ENCODE measurements around the gene AKT1S1. TPM values are rescaled to one million over a fixed set of nuclear protein-coding genes. Genes with fewer than 3 reads are reported as not detected.

Gene AKT1S1
- total and polyA plus RNA-seq, 5 experiments from 2014 or later, result 2.6 to 30.4 (median 4.5) TPM

DNA sequence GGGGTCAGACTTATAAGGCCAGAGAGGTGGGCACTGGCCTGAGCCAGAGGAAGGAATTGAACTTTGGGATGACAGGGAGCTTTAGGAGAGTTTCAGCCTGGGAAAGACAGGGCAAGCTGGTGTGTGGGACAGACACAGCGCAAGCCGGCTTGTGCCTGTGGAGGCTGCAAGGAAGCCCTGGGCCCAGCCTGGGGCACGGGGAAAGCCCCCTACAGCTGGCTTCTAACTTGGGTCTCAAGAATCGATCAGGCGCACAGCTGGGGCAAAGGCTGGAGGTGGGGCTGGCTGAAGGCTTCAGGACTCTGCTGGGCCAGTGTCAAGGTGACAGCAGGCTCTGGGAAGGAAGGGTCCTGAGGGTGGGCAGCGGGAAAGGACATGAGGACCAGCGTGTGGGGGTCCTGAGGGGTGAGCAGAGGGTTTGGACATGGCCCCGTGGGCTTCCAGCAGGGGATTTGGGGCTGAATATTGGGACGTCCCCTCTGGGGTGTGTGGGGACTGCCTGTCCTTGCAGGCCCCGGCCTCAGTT is 23.2 kb downstream of the AKT1S1 start:
- H3K36me3 Mint-ChIP-seq, result peaks cover 0 to 18% (median 3%) of the 10 kb centered on the region in 3 donors
- H3K4me1 Mint-ChIP-seq, result peaks cover 19 to 34% (median 25%) of the 10 kb centered on the region in 4 donors
- no peaks in the 10 kb centered on the region for H3K27me3 Mint-ChIP-seq
- H3K4me3 Mint-ChIP-seq, result peak overlapping the region in 7 of 10 donors; percentile 41 to 82 (median 58)
- POLR2A ChIA-PET, result interaction anchor here (0.6 to 9.1 kb wide), 2 partner anchors 12 to 318 kb away, joined by 3 to 137 read pairs; partner anchors contain the start of gene PNKP
- peak overlapping the region in 5 of 10 donors; percentile 34 to 79 (median 66) for H3K27ac Mint-ChIP-seq
- ATAC-seq (no peak), DNase-seq (no peak)
- H3K9me3 Mint-ChIP-seq, result peaks cover 0 to 4% (median 0%) of the 10 kb centered on the region in 9 donors

DNA sequence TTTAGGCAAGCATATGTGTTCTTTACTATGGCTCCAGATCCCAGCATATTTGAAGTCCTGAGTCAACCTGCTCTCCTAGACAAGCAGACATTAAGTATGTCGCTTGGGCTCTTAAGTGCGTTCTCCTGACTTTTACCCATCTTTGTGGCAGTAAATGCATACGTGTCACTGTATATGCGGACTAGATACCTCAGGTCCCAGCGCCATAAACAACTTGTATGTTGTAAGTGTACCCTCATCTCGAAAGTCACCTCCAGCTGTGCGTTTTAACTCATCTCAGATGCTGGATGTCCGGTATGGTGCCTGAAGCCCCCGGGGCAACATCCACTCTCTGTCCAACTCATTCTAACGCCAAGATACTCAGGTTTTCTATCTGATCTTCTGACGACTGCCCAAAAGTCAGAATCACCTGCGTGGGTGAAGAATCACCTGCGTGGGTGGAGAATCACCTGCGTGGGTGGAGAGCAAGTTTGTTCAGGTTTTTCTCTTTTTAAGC is 24.5 kb downstream of the AKT1S1 start:
- DNase-seq (no peak), ATAC-seq (no peak)
- H3K4me3 Mint-ChIP-seq, result peak overlapping the region; percentile 78 to 94 (median 89)
- H3K36me3 Mint-ChIP-seq, result peaks cover 0 to 11% (median 3%) of the 10 kb centered on the region in 3 donors
- H3K9me3 Mint-ChIP-seq, result peaks cover 0 to 5% (median 0%) of the 10 kb centered on the region in 9 donors
- no peaks in the 10 kb centered on the region for H3K27me3 Mint-ChIP-seq
- H3K27ac Mint-ChIP-seq, result peak overlapping the region; percentile 25 to 94 (median 90)
- peaks cover 19 to 43% (median 31%) of the 10 kb centered on the region in 4 donors for H3K4me1 Mint-ChIP-seq
- POLR2A ChIA-PET, result interaction anchor here (3.7 to 9.1 kb wide), 2 partner anchors 13 to 23 kb away, joined by 53 to 137 read pairs; partner anchors contain the start of genes AKT1S1, PNKP and TBC1D17

DNA sequence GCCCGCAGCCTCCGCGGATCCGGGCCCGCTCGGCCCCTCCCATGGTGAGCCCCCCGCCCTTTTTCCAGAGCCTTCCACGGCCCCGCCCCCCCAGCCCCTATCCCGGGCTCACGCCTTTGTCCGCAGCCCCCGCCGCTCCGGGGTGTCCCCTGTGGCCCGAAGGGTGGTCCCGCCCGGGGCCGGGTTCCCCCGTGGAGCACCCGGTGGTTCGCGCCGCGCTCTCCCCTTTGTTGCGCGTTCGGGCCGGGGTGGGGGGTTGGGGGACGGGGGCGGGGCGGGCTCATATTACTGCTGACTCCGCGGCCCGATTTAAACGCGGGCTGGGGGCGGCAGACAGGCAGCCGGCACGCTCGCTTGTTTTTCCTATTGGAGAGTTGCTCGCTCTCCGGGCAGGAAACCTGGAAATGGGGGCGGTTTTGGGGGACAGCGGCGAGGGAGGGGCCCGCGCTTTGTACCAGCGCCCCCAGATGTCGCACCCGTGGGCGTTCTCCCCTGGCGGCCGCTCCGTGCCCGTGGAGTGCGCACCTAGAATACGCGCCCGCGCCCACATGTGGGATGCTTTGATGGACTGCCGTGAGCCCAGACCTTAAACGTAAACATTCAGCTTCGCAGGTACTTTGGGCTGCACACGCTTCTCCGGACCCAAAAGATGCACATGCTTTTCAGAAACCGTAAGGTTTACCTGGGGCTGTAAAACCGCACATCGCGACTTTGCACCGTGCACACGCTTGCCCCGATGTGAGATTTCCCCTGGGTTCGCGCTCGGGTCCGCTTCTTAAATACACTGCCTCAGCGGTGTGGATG is 25.5 kb downstream of the AKT1S1 start:
- peak; percentile 21 to 24 for ATAC-seq
- Mint-ChIP-seq H3K27me3 (no peaks in the 10 kb centered on the region), H3K4me1 (peaks cover 19 to 44% (median 31%) of the 10 kb centered on the region in 4 donors), H3K9me3 (peaks cover 0 to 5% (median 0%) of the 10 kb centered on the region in 9 donors), H3K36me3 (peaks cover 0 to 6% (median 3%) of the 10 kb centered on the region in 3 donors), H3K27ac (peak overlapping the region; percentile 80 to 94 (median 90)), H3K4me3 (peak overlapping the region; percentile 78 to 94 (median 89))
- DNase-seq, result peak in 6 of 10 donors; percentile 27 to 51 (median 40)
- POLR2A ChIA-PET, result interaction anchor here (1.1 to 9.1 kb wide), 9 partner anchors 14 to 134 kb away, joined by 3 to 137 read pairs (median 16); partner anchors contain the start of genes AKT1S1, AP2A1, FUZ and MED25

DNA sequence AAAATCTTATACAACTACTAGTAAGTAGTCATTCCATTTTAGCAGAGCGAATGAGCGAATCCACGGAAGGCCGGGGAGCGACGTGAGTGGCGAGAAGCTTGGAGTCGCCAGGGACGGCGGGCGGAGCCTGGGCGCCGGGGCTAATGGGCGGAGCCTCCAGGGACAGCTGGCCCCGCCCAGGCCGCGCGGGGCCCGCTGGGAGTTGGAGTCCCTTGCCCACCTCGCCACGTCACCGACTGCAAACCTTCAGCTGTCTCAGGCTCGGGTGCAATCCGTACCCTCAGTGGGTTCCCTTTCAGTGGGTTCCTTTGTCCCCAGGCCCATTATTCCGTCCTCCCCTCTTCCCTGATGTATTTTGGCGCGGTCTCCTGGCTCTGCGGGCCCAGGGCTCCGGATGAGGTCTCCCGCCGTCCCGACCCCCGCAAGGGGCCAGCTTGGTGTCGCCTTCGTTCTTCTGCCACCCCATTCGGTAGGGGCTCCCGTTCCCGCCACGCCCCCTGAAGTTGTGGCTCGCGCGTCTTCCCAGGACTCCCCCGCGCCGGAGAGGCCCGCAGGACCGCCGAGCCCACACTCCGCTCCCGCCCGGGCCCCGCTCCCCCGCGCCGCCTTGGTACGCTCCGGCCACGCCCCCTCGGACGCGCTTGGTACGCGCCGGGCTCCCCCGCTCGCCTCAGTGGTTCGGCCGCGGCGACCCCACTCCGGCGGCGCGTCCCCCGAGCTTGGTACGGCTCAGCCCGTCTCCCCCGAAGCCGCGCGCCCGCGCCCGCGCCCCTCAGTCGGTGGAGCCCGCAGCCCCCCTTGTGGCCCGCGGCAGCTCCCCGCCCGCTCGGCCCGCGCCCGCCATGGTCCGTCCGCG is 26.4 kb downstream of the AKT1S1 start, which contains the start of gene PTOV1:
TSS of gene PTOV1 (plus strand) at position 673 of the 856 bp plus-strand sequence.
- POLR2A ChIA-PET, result interaction anchor here (0.5 to 9.1 kb wide), 16 partner anchors 13 to 1212 kb away, joined by 3 to 137 read pairs (median 4); partner anchors contain the start of genes AKT1S1, AP2A1, CA11 and FUZ
- Mint-ChIP-seq H3K27me3 (no peaks in the 10 kb centered on the region), H3K27ac (peak within 1 kb of the TSS; percentile 83 to 99 (median 97)), H3K4me3 (peak within 1 kb of the TSS; percentile 88 to 97 (median 92)), H3K4me1 (peaks cover 19 to 44% (median 31%) of the 10 kb centered on the region in 4 donors), H3K36me3 (peaks cover 0 to 5% (median 3%) of the 10 kb centered on the region in 3 donors), H3K9me3 (peaks cover 0 to 5% (median 0%) of the 10 kb centered on the region in 9 donors)
- DNase-seq (peak; percentile 82 to 93 (median 88)), ATAC-seq (peak; percentile 74 to 89)

DNA sequence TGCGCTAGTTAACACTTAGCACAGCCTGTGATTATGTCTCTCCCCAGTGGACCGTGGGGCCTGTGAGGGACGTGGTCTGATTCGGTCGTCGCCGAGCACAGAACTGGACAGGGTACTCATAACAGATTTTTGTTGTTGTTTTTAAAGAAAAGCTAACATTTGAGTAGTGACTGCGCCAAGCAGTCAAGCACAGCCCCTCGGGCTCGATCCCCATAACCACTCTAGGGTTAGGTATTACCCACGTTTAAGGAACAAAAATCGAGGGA is 27.0 kb downstream of the AKT1S1 start:
- ATAC-seq, result no peak
- Mint-ChIP-seq H3K36me3 (peaks cover 0 to 3% (median 0%) of the 10 kb centered on the region in 3 donors), H3K4me1 (peaks cover 19 to 44% (median 29%) of the 10 kb centered on the region in 4 donors), H3K27me3 (no peaks in the 10 kb centered on the region), H3K9me3 (peaks cover 0 to 5% (median 0%) of the 10 kb centered on the region in 9 donors), H3K4me3 (peak overlapping the region; percentile 86 to 97 (median 92)), H3K27ac (peak overlapping the region; percentile 83 to 99 (median 97))
- POLR2A ChIA-PET, result interaction anchor here (0.5 to 9.1 kb wide), 13 partner anchors 16 to 1212 kb away, joined by 3 to 137 read pairs (median 6); partner anchors contain the start of genes AKT1S1, AP2A1, CA11 and FUZ
- DNase-seq, result no peak

DNA sequence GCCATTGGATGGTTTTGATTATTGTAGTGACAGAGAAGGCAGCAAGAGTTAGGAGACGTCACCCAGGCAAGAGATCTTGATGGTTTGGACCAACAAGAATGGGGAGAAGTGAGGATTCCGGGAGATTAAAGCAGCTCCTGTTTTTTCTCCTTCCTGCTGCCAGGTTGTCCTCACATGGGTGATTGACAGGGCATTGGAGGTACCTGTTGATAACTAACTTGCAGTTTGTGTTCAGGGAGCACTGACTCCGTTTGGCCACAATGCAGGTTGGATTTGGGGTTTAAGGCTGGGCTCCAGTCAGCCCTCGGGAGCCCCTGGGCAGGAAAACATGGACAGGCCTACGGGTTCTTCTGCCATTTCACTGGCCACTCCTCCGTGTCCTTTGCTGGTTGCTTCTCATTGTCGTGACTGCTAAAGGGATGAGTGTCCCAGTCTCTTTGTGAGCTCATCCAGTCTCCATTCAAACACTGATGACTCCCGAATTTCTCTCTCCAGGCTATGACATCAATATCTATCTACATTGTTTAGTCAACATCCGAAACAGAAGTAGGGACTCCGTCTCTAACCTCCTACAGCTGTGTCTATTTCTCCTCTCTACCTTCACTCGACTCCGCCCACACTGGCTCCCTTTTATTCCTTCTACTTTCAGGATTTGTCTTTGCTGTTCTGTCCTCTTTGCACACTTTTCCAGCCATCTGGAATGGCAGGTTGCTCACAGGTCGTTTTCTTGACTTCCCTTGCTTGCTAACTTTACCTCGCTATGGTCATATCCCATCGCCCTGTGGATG is 27.5 kb downstream of the AKT1S1 start:
- no peak for DNase-seq
- no peak for ATAC-seq
- POLR2A ChIA-PET, result interaction anchor here (0.9 to 9.1 kb wide), 9 partner anchors 16 to 1211 kb away, joined by 3 to 137 read pairs (median 16); partner anchors contain the start of genes AKT1S1, CA11, FUZ and MED25
- peak overlapping the region; percentile 83 to 99 (median 97) for H3K27ac Mint-ChIP-seq
- H3K27me3 Mint-ChIP-seq, result no peaks in the 10 kb centered on the region
- peaks cover 19 to 47% (median 29%) of the 10 kb centered on the region in 4 donors for H3K4me1 Mint-ChIP-seq
- peaks cover 0 to 5% (median 0%) of the 10 kb centered on the region in 9 donors for H3K9me3 Mint-ChIP-seq
- peak overlapping the region; percentile 86 to 97 (median 92) for H3K4me3 Mint-ChIP-seq
- peaks cover 0 to 3% (median 0%) of the 10 kb centered on the region in 3 donors for H3K36me3 Mint-ChIP-seq

DNA sequence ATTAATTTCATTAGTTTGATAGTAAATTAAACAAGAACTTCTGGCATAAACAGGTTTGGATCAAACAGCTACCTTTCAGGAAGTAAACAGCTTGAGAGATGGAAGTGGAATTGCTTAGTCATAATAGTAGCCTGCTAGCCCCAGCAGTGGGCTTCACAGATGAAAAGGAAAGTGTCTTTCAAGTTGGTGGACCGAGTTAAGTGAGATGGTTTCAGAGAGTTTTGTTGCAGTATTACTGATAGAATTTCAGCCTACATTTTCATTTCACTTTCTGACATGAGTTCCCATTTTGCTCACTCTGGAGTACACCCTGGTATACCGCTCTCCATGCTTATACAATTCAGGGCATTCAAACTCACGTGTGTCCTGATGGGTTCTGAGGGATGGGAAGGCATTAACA is 28.2 kb downstream of the AKT1S1 start:
- ATAC-seq, result no peak
- Mint-ChIP-seq H3K4me3 (peak overlapping the region in 9 of 10 donors; percentile 20 to 81 (median 62)), H3K9me3 (peaks cover 0 to 5% (median 0%) of the 10 kb centered on the region in 9 donors), H3K27me3 (no peaks in the 10 kb centered on the region), H3K36me3 (peaks cover 0 to 3% (median 0%) of the 10 kb centered on the region in 3 donors), H3K27ac (peak overlapping the region in 3 of 10 donors; percentile 13 to 48 (median 39)), H3K4me1 (peaks cover 19 to 50% (median 29%) of the 10 kb centered on the region in 4 donors)
- DNase-seq, result no peak
- POLR2A ChIA-PET, result interaction anchor here (1.0 to 9.1 kb wide), 5 partner anchors 11 to 30 kb away, joined by 3 to 137 read pairs (median 5); partner anchors contain the start of genes AKT1S1, PNKP and TBC1D17

DNA sequence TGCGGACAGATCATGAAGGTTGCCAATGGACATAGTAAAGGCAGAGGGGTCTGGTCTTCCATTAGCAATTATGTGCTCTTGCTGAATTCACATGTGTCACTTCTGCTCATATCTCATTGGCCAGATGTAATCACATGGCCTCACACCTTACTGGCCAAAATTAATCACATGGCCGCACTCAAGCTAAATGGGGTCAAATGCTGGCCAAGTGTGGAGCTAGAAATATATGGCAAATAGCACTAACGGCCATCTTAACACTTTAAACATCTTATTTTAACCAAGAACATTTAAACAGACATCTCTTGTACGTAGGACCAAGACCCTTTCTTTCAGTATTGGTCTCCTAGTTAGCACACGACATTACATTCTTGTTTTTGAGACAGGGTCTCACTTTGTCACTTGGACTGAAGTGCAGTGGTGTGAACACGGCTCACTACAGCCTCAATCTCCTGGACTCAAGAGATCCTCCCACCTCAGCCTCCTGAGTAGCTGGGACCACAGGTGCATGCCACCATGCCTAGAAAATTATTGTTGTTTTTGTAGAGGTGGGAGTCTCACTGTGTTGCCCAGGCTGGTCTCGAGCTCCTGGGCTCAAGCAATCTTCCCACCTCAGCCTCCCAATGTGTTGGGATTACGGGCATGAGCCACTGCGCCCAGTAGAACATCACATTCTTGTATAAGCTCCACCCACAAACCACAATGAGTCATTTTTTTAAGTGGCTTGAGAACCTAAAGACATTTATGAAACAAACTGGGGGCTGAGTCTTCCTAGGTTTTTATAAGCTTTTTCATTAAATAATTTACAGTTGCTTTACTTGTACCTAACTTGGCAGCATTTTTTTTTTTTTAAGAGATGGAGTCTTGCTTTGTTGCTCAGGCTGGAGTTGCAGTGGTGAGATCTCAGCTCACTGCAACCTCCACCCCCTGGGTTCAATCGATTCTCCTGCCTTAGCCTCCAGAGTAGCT is 29.1 kb downstream of the AKT1S1 start:
- Mint-ChIP-seq H3K27ac (peak overlapping the region in 2 of 10 donors; percentile 34 to 62), H3K36me3 (peaks cover 0 to 3% (median 0%) of the 10 kb centered on the region in 3 donors), H3K27me3 (no peaks in the 10 kb centered on the region), H3K9me3 (peaks cover 0 to 5% (median 0%) of the 10 kb centered on the region in 9 donors), H3K4me3 (peak overlapping the region in 1 of 10 donors; percentile 48), H3K4me1 (peaks cover 17 to 49% (median 26%) of the 10 kb centered on the region in 4 donors)
- ATAC-seq (no peak), DNase-seq (no peak)
- POLR2A ChIA-PET, result interaction anchor here (0.6 to 9.1 kb wide), 5 partner anchors 10 to 238 kb away, joined by 3 to 137 read pairs (median 5); partner anchors contain the start of genes AKT1S1, PNKP and TBC1D17

DNA sequence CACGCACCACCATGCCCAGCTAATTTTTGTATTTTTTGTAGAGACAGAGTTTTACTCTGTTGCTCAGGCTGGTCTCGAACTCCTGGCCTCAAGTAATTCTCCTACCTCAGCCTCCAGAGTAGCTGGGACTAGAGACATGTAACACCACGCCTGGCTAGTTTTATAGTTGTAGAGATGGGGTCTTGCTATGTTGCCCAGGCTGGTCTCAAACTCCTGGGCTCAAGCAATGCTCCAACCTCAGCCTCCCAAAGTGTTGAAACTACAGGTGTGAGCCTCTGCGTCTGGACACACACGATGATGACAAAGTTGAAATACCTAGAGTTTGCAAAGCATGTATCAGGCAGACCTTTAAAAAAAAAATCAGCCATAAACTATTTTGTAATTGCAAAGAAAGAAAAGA is 30.7 kb downstream of the AKT1S1 start:
- POLR2A ChIA-PET, result no interaction called here
- ATAC-seq, result no peak
- Mint-ChIP-seq H3K4me3 (no peak overlapping the region), H3K9me3 (peaks cover 0 to 5% (median 0%) of the 10 kb centered on the region in 9 donors), H3K27ac (no peak overlapping the region), H3K4me1 (peaks cover 8 to 41% (median 15%) of the 10 kb centered on the region in 4 donors), H3K27me3 (no peaks in the 10 kb centered on the region), H3K36me3 (peaks cover 0 to 3% (median 0%) of the 10 kb centered on the region in 3 donors)
- no peak for DNase-seq

DNA sequence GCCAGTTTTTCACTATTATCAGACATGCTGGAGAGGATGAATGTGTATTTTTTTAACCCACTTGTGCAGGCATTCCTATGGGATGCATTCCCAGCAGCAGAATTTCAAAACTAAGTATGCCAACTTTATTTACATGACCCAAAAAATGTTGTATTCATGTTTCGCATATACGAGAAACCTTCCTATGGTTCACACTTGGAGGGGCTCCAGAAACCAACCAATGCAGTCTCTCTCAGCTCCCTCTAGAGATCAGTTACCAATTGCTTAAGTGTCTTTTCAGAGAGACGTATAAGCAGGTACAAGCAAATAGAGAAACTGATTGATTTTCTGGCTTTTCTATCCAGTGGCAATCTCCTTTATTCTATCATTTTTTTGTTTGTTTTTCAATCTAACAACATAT is 31.7 kb downstream of the AKT1S1 start:
- peaks cover 8 to 41% (median 14%) of the 10 kb centered on the region in 4 donors for H3K4me1 Mint-ChIP-seq
- peaks cover 0 to 3% (median 1%) of the 10 kb centered on the region in 3 donors for H3K36me3 Mint-ChIP-seq
- no peak overlapping the region for H3K4me3 Mint-ChIP-seq
- peaks cover 0 to 5% (median 0%) of the 10 kb centered on the region in 9 donors for H3K9me3 Mint-ChIP-seq
- no peak overlapping the region for H3K27ac Mint-ChIP-seq
- no peak for DNase-seq
- no peaks in the 10 kb centered on the region for H3K27me3 Mint-ChIP-seq
- POLR2A ChIA-PET, result no interaction called here
- ATAC-seq, result no peak

All from naive thymus-derived CD8-positive, alpha-beta T cell (primary cell).